Tibial artery (tissue), 4 donors: Measurements from ENCODE around the gene FRMD4A.
A peak's percentile ranks its signal among the peaks of the same experiment; 100 is the strongest.

ENCODE experiments used
- DNase-seq, 2 donors: peaks; one replicate each; pipeline ENCODE4 v3.0.0-alpha.2; 2019
- H3K27ac ChIP-seq, 2 donors: fragments of 200-600 bp; sonication (generic) in 1 of 2; 1 replicate in 1 of 2; 2 replicates in 1 of 2; pipeline ENCODE4 v1.5.1; 2018 to 2019; ENCODE audit warnings: mild to moderate bottlenecking in 1 of 2
- H3K27me3 ChIP-seq, 2 donors: fragments of 200-600 bp; sonication (generic) in 1 of 2; one replicate each; pipeline versions ENCODE4 v1.5.1 to v1.6.0; 2016 to 2019
- H3K36me3 ChIP-seq, 3 donors: fragments of 200-600 bp; sonication (generic) in 2 of 3; one replicate each; pipeline ENCODE4 v1.5.1; 2016 to 2019; ENCODE audit warnings: mild to moderate bottlenecking in 2 of 3
- H3K4me1 ChIP-seq, 4 donors: fragments of 200-600 bp; sonication (generic) in 2 of 4; 1 replicate in 3 of 4; 2 replicates in 1 of 4; pipeline ENCODE4 v1.5.1; 2016 to 2019
- H3K4me3 ChIP-seq, 2 donors: fragments of 200-600 bp; sonication (generic) in 1 of 2; 1 replicate in 1 of 2; 2 replicates in 1 of 2; pipeline ENCODE4 v1.5.1; 2018 to 2019; ENCODE audit warnings: mild to moderate bottlenecking in 2 of 2
- H3K9me3 ChIP-seq, 3 donors: fragments of 200-600 bp; sonication (generic) in 1 of 3; one replicate each; pipeline ENCODE4 v1.5.1; 2016 to 2019
- CTCF ChIP-seq, 2 experiments: fragments of 200-600 bp in 1 of 2; fragments of 450-650 bp in 1 of 2; IDR thresholded peaks; one replicate each; pipeline ENCODE4 v1.5.1; 2017 to 2019; ENCODE audit warnings: antibody characterized with exemption in 2 of 2, mild to moderate bottlenecking in 1 of 2, moderate library complexity in 1 of 2
- intact Hi-C: fragments of 100-400 bp; cut with DNase I; formaldehyde crosslinking; loops from one replicate; pipeline ENCODE4 v1.15.0; 2023; ENCODE audit warnings: low total_unique reads

The FRMD4A gene

GRCh38 chr10:13993169-13993568, 337.6 kb downstream of the FRMD4A start:
- no peaks in the 10 kb centered on the region for H3K27me3 ChIP-seq
- no peak for DNase-seq
- intact Hi-C loops: no loop called here
- no peak overlapping the region for H3K4me3 ChIP-seq
- TF ChIP-seq CTCF (IDR thresholded peaks at IDR 0.05): no peak
- H3K36me3 ChIP-seq: no peaks in the 10 kb centered on the region
- H3K4me1 ChIP-seq: peaks cover 0 to 24% (median 21%) of the 10 kb centered on the region in 4 donors
- H3K9me3 ChIP-seq: no peaks in the 10 kb centered on the region
- H3K27ac ChIP-seq: no peak overlapping the region

GRCh38 chr10:13991353-13991752, 339.4 kb downstream of the FRMD4A start:
- intact Hi-C loops: no loop called here
- no peaks in the 10 kb centered on the region for H3K27me3 ChIP-seq
- peak overlapping the region; percentile 13 to 55 for H3K27ac ChIP-seq
- TF ChIP-seq CTCF (IDR thresholded peaks at IDR 0.05): no peak
- no peak for DNase-seq
- H3K9me3 ChIP-seq: no peaks in the 10 kb centered on the region
- peaks cover 0 to 29% (median 21%) of the 10 kb centered on the region in 4 donors for H3K4me1 ChIP-seq
- no peaks in the 10 kb centered on the region for H3K36me3 ChIP-seq
- peak overlapping the region in 1 of 2 donors; percentile 27 for H3K4me3 ChIP-seq

- Histone ChIP-seq H3K27me3 (no peaks in the 10 kb centered on the region), H3K4me3 (peak overlapping the region; percentile 6 to 27), H3K36me3 (no peaks in the 10 kb centered on the region), H3K27ac (peak overlapping the region; percentile 13 to 55), H3K4me1 (peaks cover 0 to 29% (median 21%) of the 10 kb centered on the region in 4 donors), H3K9me3 (no peaks in the 10 kb centered on the region)
- no peak for TF ChIP-seq CTCF (IDR thresholded peaks at IDR 0.05)
- intact Hi-C loops: no loop called here
- no peak for DNase-seq
Measured at GRCh38 chr10:13990946-13991345, 339.8 kb downstream of the FRMD4A start.

- Histone ChIP-seq H3K27ac (peak overlapping the region; percentile 13 to 55), H3K4me3 (peak overlapping the region; percentile 6 to 27), H3K9me3 (no peaks in the 10 kb centered on the region), H3K27me3 (no peaks in the 10 kb centered on the region), H3K36me3 (no peaks in the 10 kb centered on the region), H3K4me1 (peaks cover 0 to 29% (median 21%) of the 10 kb centered on the region in 4 donors)
- TF ChIP-seq CTCF (IDR thresholded peaks at IDR 0.05): no peak
- intact Hi-C loops: no loop called here
- DNase-seq: no peak
Measured at GRCh38 chr10:13990392-13990805, 340.3 kb downstream of the FRMD4A start.

GRCh38 chr10:13989616-13990015, 341.1 kb downstream of the FRMD4A start:
- DNase-seq: no peak
- no peaks in the 10 kb centered on the region for H3K27me3 ChIP-seq
- H3K27ac ChIP-seq: peak overlapping the region; percentile 13 to 55
- H3K4me1 ChIP-seq: peaks cover 0 to 34% (median 21%) of the 10 kb centered on the region in 4 donors
- no peak for TF ChIP-seq CTCF (IDR thresholded peaks at IDR 0.05)
- no peaks in the 10 kb centered on the region for H3K36me3 ChIP-seq
- intact Hi-C loops: no loop called here
- H3K9me3 ChIP-seq: no peaks in the 10 kb centered on the region
- H3K4me3 ChIP-seq: no peak overlapping the region

- no peaks in the 10 kb centered on the region for H3K9me3 ChIP-seq
- peaks cover 0 to 46% (median 23%) of the 10 kb centered on the region in 4 donors for H3K4me1 ChIP-seq
- no peak overlapping the region for H3K4me3 ChIP-seq
- no peaks in the 10 kb centered on the region for H3K27me3 ChIP-seq
- no peak for DNase-seq
- H3K27ac ChIP-seq: peak overlapping the region in 1 of 2 donors; percentile 30
- no peak for TF ChIP-seq CTCF (IDR thresholded peaks at IDR 0.05)
- H3K36me3 ChIP-seq: no peaks in the 10 kb centered on the region
- intact Hi-C loops: no loop called here
Measured at GRCh38 chr10:13987446-13987845, 343.3 kb downstream of the FRMD4A start.
